Transverse colon (tissue), 3 donors: ENCODE data around the gene PSTK.

Experiments used
- EP300 ChIP-seq: sonication (generic); formaldehyde crosslinking; IDR thresholded peaks from one replicate; pipeline ENCODE4 v1.6.1; 2017; ENCODE audit warnings: antibody characterized with exemption, low read depth
- POLR2A ChIP-seq: fragments of 450-650 bp; IDR thresholded peaks from one replicate; pipeline ENCODE4 v1.6.1; 2016; ENCODE audit warnings: antibody characterized with exemption, mild to moderate bottlenecking, moderate library complexity
- TF ChIP-seq, protein P1 (sequence below), 5 experiments: fragments of 200-600 bp in 3 of 5; fragments of 450-650 bp in 2 of 5; sonication (generic) in 3 of 5; IDR thresholded peaks; 1 replicate in 2 of 5; 2 replicates in 3 of 5; pipeline ENCODE4 v1.5.1; 2016 to 2017; ENCODE audit warnings: antibody characterized with exemption in 5 of 5, inconsistent platforms in 3 of 5, mild to moderate bottlenecking in 2 of 5, moderate library complexity in 1 of 5

DNA sequence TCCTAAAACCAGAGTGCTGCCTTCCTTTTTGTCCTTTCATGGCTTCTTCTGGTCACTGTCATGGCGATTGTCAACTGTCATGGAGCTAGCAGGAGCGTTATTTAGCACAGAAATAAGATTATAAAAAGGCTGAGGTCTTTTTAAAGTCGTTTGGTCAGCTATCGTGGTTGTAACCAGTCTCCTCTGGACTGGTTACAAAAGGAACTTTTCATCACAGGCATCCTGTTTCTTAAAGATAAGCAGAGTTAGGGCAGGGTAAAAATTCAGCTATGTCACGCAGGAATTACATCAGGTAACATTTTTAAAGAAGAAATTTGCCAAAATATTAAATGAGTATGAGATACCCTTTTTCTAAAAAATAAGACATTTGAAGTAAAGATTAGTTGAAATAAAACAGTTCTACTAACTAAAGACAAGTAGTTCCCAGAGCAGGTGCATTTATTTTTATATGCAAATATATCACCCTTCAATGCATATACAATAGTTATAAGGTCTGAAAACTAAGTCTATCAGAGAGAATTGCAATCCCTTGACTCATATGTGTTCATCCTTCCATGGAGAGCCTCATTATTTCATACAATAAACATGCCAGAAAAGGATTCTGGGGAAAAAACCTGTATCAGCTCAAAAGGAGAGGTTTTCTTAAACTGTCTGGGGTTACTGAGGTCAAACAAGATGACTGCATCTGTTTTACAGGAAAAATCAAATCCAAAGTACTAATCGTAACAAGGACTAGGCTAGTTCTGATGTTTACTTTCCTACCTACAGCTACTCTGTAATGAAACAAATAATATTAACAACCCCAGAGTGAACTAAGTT is 48.9 kb upstream of the PSTK start:
- TF ChIP-seq, protein P1, sequence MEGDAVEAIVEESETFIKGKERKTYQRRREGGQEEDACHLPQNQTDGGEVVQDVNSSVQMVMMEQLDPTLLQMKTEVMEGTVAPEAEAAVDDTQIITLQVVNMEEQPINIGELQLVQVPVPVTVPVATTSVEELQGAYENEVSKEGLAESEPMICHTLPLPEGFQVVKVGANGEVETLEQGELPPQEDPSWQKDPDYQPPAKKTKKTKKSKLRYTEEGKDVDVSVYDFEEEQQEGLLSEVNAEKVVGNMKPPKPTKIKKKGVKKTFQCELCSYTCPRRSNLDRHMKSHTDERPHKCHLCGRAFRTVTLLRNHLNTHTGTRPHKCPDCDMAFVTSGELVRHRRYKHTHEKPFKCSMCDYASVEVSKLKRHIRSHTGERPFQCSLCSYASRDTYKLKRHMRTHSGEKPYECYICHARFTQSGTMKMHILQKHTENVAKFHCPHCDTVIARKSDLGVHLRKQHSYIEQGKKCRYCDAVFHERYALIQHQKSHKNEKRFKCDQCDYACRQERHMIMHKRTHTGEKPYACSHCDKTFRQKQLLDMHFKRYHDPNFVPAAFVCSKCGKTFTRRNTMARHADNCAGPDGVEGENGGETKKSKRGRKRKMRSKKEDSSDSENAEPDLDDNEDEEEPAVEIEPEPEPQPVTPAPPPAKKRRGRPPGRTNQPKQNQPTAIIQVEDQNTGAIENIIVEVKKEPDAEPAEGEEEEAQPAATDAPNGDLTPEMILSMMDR (IDR thresholded peaks at IDR 0.05), result no peak
- TF ChIP-seq POLR2A (no peak), EP300 (no peak)
